ENCODE measurements around the gene UBXN6.

UBXN6 gene

DNA sequence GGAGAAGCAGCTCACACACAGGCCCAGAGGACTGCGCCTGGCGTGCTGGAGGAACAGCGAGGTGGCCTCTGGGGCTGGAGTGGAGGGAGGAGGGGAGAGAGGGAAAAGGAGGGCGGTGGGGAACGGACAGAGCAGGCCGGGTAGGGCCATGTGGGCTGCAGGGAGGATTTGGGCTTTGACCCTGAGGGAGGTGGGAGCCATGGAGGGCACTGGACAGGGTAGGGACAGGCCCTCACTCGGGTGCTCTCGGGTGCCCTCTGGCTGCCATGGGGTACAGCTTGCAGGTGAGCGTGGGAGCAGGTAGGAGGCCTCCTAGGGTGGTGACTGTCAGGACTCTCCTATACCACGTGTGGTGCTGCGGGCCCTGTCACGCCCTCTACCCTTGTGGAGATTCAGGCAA, 37.9 kb upstream of the UBXN6 start:
- no peak overlapping the region for H3K4me3 ChIP-seq (ENCODE audit: insufficient read depth, low read length, poor library complexity, severe bottlenecking)

DNA sequence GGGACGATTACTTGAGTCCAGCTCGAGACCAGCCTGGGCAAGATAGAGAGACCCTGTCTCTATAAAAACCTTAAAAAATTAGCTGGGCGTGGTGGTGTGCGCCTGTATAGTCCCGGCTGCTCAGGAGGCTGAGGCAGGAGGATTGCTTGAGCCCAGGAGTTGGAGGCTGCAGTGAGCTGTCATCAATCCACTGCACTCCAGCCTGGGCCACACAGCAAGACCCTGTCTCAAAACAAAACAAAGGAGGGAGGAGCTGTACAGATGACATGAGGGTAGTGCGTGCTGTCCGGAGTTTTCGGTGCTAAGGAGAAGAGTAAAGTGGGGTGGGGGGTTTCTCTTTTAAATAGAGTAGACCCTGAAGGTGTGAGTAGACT, 37.1 kb upstream of the UBXN6 start:
- no peak for TF ChIP-seq CTCF (IDR thresholded peaks at IDR 0.05; ENCODE audit: insufficient read depth, low read length, poor library complexity, severe bottlenecking)
- TF ChIP-seq EZH2phosphoT487 (conservative IDR thresholded peaks at IDR 0.05; ENCODE audit: low read length) = no peak
- Histone ChIP-seq H3K27me3 (ENCODE audit: low read length) (no peaks in the 10 kb centered on the region), H3K9ac (ENCODE audit: low read length) (no peak overlapping the region), H3K9me3 (ENCODE audit: insufficient read depth, low read length) (no peaks in the 10 kb centered on the region), H3K4me2 (ENCODE audit: low read depth, low read length, poor library complexity, severe bottlenecking) (no peak overlapping the region), H4K20me1 (ENCODE audit: low read depth, low read length) (no peaks in the 10 kb centered on the region), H3K79me2 (ENCODE audit: insufficient read depth, low read length) (no peaks in the 10 kb centered on the region), H3K36me3 (ENCODE audit: low read length) (no peaks in the 10 kb centered on the region), H3K4me3 (ENCODE audit: insufficient read depth, low read length, poor library complexity, severe bottlenecking) (no peak overlapping the region), H3K27ac (ENCODE audit: low read depth, low read length) (no peak overlapping the region), H3K9me2 (replicated peaks; ENCODE audit: insufficient read depth, low read length) (no peaks in the 10 kb centered on the region), H3F3A (ENCODE audit: insufficient read depth) (no peaks in the 10 kb centered on the region), H2AFZ (ENCODE audit: low read depth, low read length, severe bottlenecking) (no peak overlapping the region)

More for the DNA sequence above, 37.9 kb upstream of the UBXN6 start:
- H3K9me3 ChIP-seq (ENCODE audit: insufficient read depth, low read length) = no peaks in the 10 kb centered on the region
- H2AFZ ChIP-seq (ENCODE audit: low read depth, low read length, severe bottlenecking) = no peak overlapping the region
- H3K27ac ChIP-seq (ENCODE audit: low read depth, low read length) = no peak overlapping the region
- H3K36me3 ChIP-seq (ENCODE audit: low read length) = no peaks in the 10 kb centered on the region
- peak; percentile 46 for TF ChIP-seq CTCF (IDR thresholded peaks at IDR 0.05; ENCODE audit: insufficient read depth, low read length, poor library complexity, severe bottlenecking)
- TF ChIP-seq EZH2phosphoT487 (conservative IDR thresholded peaks at IDR 0.05; ENCODE audit: low read length) = no peak
- H3K9ac ChIP-seq (ENCODE audit: low read length) = no peak overlapping the region
- H3F3A ChIP-seq (ENCODE audit: insufficient read depth) = no peaks in the 10 kb centered on the region
- H4K20me1 ChIP-seq (ENCODE audit: low read depth, low read length) = no peaks in the 10 kb centered on the region
- no peaks in the 10 kb centered on the region for H3K79me2 ChIP-seq (ENCODE audit: insufficient read depth, low read length)
- H3K9me2 ChIP-seq (replicated peaks; ENCODE audit: insufficient read depth, low read length) = no peaks in the 10 kb centered on the region
- H3K4me2 ChIP-seq (ENCODE audit: low read depth, low read length, poor library complexity, severe bottlenecking) = no peak overlapping the region
- H3K27me3 ChIP-seq (ENCODE audit: low read length) = no peaks in the 10 kb centered on the region

GRCh38 chr19:4493929-4494690, 36.5 kb upstream of the UBXN6 start:
- Histone ChIP-seq H4K20me1 (ENCODE audit: low read depth, low read length) (no peaks in the 10 kb centered on the region), H3K4me3 (ENCODE audit: insufficient read depth, low read length, poor library complexity, severe bottlenecking) (no peak overlapping the region), H3K4me2 (ENCODE audit: low read depth, low read length, poor library complexity, severe bottlenecking) (no peak overlapping the region), H3K27ac (ENCODE audit: low read depth, low read length) (no peak overlapping the region), H3K27me3 (ENCODE audit: low read length) (no peaks in the 10 kb centered on the region), H3K79me2 (ENCODE audit: insufficient read depth, low read length) (no peaks in the 10 kb centered on the region), H3K9me2 (replicated peaks; ENCODE audit: insufficient read depth, low read length) (no peaks in the 10 kb centered on the region), H2AFZ (ENCODE audit: low read depth, low read length, severe bottlenecking) (no peak overlapping the region), H3K9ac (ENCODE audit: low read length) (no peak overlapping the region), H3K9me3 (ENCODE audit: insufficient read depth, low read length) (no peaks in the 10 kb centered on the region), H3K36me3 (ENCODE audit: low read length) (no peaks in the 10 kb centered on the region), H3F3A (ENCODE audit: insufficient read depth) (no peaks in the 10 kb centered on the region)
- TF ChIP-seq CTCF (IDR thresholded peaks at IDR 0.05; ENCODE audit: insufficient read depth, low read length, poor library complexity, severe bottlenecking) = no peak
- TF ChIP-seq EZH2phosphoT487 (conservative IDR thresholded peaks at IDR 0.05; ENCODE audit: low read length) = no peak
